Measurements from ENCODE around the gene STEAP1B. TPM values are rescaled to one million over a fixed set of nuclear protein-coding genes. Genes with fewer than 3 reads are reported as not detected.

The STEAP1B gene
- total RNA-seq, 1 donor from 2014 or later, result 1.3 TPM

- TF ChIP-seq EZH2 (IDR thresholded peaks at IDR 0.05; ENCODE audit: insufficient read depth, low read length) (no peak), CTCF (IDR thresholded peaks at IDR 0.05; ENCODE audit: insufficient read depth, low read depth, low read length) (no peak)
- H3K27ac ChIP-seq (ENCODE audit: low read depth, low read length), result no peak overlapping the region
- no peaks in the 10 kb centered on the region for H3K4me1 Mint-ChIP-seq (ENCODE audit: low read depth, unreplicated experiment)
- FAIRE-seq (no peak), DNase-seq (ENCODE audit: low read depth) (no peak)
- no peak overlapping the region for H3K27ac Mint-ChIP-seq (ENCODE audit: unreplicated experiment)
- H3K27me3 Mint-ChIP-seq (ENCODE audit: low read depth, unreplicated experiment), result peaks cover 6% of the 10 kb centered on the region
- no peaks in the 10 kb centered on the region for H3K36me3 ChIP-seq (ENCODE audit: insufficient read depth, low read length)
- no peaks in the 10 kb centered on the region for H3K9me3 Mint-ChIP-seq (ENCODE audit: unreplicated experiment)
- H3K36me3 Mint-ChIP-seq (ENCODE audit: low read depth, unreplicated experiment), result no peaks in the 10 kb centered on the region
- no peaks in the 10 kb centered on the region for H4K20me1 ChIP-seq (ENCODE audit: insufficient read depth, low read length)
- no peaks in the 10 kb centered on the region for H3K9me3 ChIP-seq (ENCODE audit: insufficient read depth, low read depth, low read length)
- no peak overlapping the region for H3K4me3 ChIP-seq (ENCODE audit: insufficient read depth, low read depth, low read length)
- no peak overlapping the region for H2AFZ ChIP-seq (ENCODE audit: low read depth, low read length)
- no peaks in the 10 kb centered on the region for H3K79me2 ChIP-seq (ENCODE audit: insufficient read depth, low read length)
- no peak overlapping the region for H3K9ac ChIP-seq (ENCODE audit: low read length)
- no peak overlapping the region for H3K4me3 Mint-ChIP-seq (ENCODE audit: unreplicated experiment)
- no peak overlapping the region for H3K4me2 ChIP-seq (ENCODE audit: low read length)
- H3K4me1 ChIP-seq (ENCODE audit: insufficient read depth, low read length), result no peaks in the 10 kb centered on the region
- no peaks in the 10 kb centered on the region for H3K27me3 ChIP-seq (ENCODE audit: insufficient read depth, low read length)
These were observed 95.5 kb downstream of the STEAP1B start for GRCh38 chr7:22404421-22405023.

- Histone ChIP-seq H4K20me1 (ENCODE audit: insufficient read depth, low read length) (no peaks in the 10 kb centered on the region), H3K79me2 (ENCODE audit: insufficient read depth, low read length) (no peaks in the 10 kb centered on the region), H2AFZ (ENCODE audit: low read depth, low read length) (no peak overlapping the region), H3K27ac (ENCODE audit: low read depth, low read length) (no peak overlapping the region), H3K36me3 (ENCODE audit: insufficient read depth, low read length) (no peaks in the 10 kb centered on the region), H3K9me3 (ENCODE audit: insufficient read depth, low read depth, low read length) (no peaks in the 10 kb centered on the region), H3K4me1 (ENCODE audit: insufficient read depth, low read length) (no peaks in the 10 kb centered on the region), H3K4me2 (ENCODE audit: low read length) (no peak overlapping the region), H3K27me3 (ENCODE audit: insufficient read depth, low read length) (no peaks in the 10 kb centered on the region), H3K4me3 (ENCODE audit: insufficient read depth, low read depth, low read length) (no peak overlapping the region), H3K9ac (ENCODE audit: low read length) (no peak overlapping the region)
- Mint-ChIP-seq H3K4me3 (ENCODE audit: unreplicated experiment) (no peak overlapping the region), H3K27ac (ENCODE audit: unreplicated experiment) (no peak overlapping the region), H3K27me3 (ENCODE audit: low read depth, unreplicated experiment) (peaks cover 5% of the 10 kb centered on the region), H3K4me1 (ENCODE audit: low read depth, unreplicated experiment) (no peaks in the 10 kb centered on the region), H3K9me3 (ENCODE audit: unreplicated experiment) (no peaks in the 10 kb centered on the region), H3K36me3 (ENCODE audit: low read depth, unreplicated experiment) (no peaks in the 10 kb centered on the region)
- no peak for TF ChIP-seq EZH2 (IDR thresholded peaks at IDR 0.05; ENCODE audit: insufficient read depth, low read length)
- no peak for TF ChIP-seq CTCF (IDR thresholded peaks at IDR 0.05; ENCODE audit: insufficient read depth, low read depth, low read length)
- no peak for DNase-seq (ENCODE audit: low read depth)
- no peak for FAIRE-seq
These were observed 96.6 kb downstream of the STEAP1B start for GRCh38 chr7:22403344-22403743.

- Histone ChIP-seq H3K4me1 (ENCODE audit: insufficient read depth, low read length) (no peaks in the 10 kb centered on the region), H2AFZ (ENCODE audit: low read depth, low read length) (no peak overlapping the region), H3K4me3 (ENCODE audit: insufficient read depth, low read depth, low read length) (no peak overlapping the region), H3K9me3 (ENCODE audit: insufficient read depth, low read depth, low read length) (no peaks in the 10 kb centered on the region), H3K36me3 (ENCODE audit: insufficient read depth, low read length) (no peaks in the 10 kb centered on the region), H3K4me2 (ENCODE audit: low read length) (no peak overlapping the region), H3K27ac (ENCODE audit: low read depth, low read length) (no peak overlapping the region), H3K9ac (ENCODE audit: low read length) (no peak overlapping the region), H3K27me3 (ENCODE audit: insufficient read depth, low read length) (no peaks in the 10 kb centered on the region), H4K20me1 (ENCODE audit: insufficient read depth, low read length) (no peaks in the 10 kb centered on the region), H3K79me2 (ENCODE audit: insufficient read depth, low read length) (no peaks in the 10 kb centered on the region)
- H3K27ac Mint-ChIP-seq (ENCODE audit: unreplicated experiment), result no peak overlapping the region
- H3K27me3 Mint-ChIP-seq (ENCODE audit: low read depth, unreplicated experiment), result peaks cover 10% of the 10 kb centered on the region
- peaks cover 3% of the 10 kb centered on the region for H3K4me1 Mint-ChIP-seq (ENCODE audit: low read depth, unreplicated experiment)
- DNase-seq (ENCODE audit: low read depth) (no peak), FAIRE-seq (no peak)
- no peaks in the 10 kb centered on the region for H3K9me3 Mint-ChIP-seq (ENCODE audit: unreplicated experiment)
- H3K4me3 Mint-ChIP-seq (ENCODE audit: unreplicated experiment), result no peak overlapping the region
- TF ChIP-seq CTCF (IDR thresholded peaks at IDR 0.05; ENCODE audit: insufficient read depth, low read depth, low read length) (no peak), EZH2 (IDR thresholded peaks at IDR 0.05; ENCODE audit: insufficient read depth, low read length) (no peak)
- H3K36me3 Mint-ChIP-seq (ENCODE audit: low read depth, unreplicated experiment), result no peaks in the 10 kb centered on the region
These were observed 97.7 kb downstream of the STEAP1B start for GRCh38 chr7:22402250-22402649.

Data from astrocyte (in vitro differentiated cells and primary cell).